K562 (cell line): ENCODE data around the gene LRCOL1. TPM values are rescaled to one million over a fixed set of nuclear protein-coding genes. Genes with fewer than 3 reads are reported as not detected.
A peak's percentile ranks its signal among the peaks of the same experiment; 100 is the strongest.

Experiments used
- ATAC-seq: fragments of 200-7000 bp; cut with Tn5 transposase; 3 replicates; pipeline ENCODE4 v1.9.1; 2020; ENCODE audit warnings: moderate library complexity
- BruUV-seq: library from RNA; stranded (reverse); fragments of 400-500 nt; replicated peaks from 2 replicates; lab custom pipeline; 2021; lab: Mats Ljungman, UMichigan
- CTCF ChIA-PET: fragments of 300-600 bp; formaldehyde crosslinking; extraction: SDS; loops from one replicate; lab custom pipeline; 2021; ENCODE audit warnings: low intra/inter-chr PET ratio; lab: Yijun Ruan, JAX
- POLR2A ChIA-PET: fragments of 300-600, 350-650 bp; sonication (Branson Sonifier 250); formaldehyde crosslinking; extraction: SDS; loops from one replicate; lab custom pipeline; 2021; ENCODE audit warnings: antibody characterized with exemption, inconsistent platforms; lab: Yijun Ruan, JAX
- DNase-seq, 4 experiments: peaks; one replicate each; pipeline versions ENCODE4 v3.0.0 to v3.0.0-alpha.2; 2011 to 2018; ENCODE audit warnings: low spot score in 3 of 4, mixed read lengths in 3 of 4; ENCODE audit errors: extremely low read depth in 1 of 4
- FAIRE-seq: peaks from 2 replicates; lab custom pipeline; 2011; peaks lifted over from hg19 to GRCh38; lab: Jason Lieb, UNC
- H2AFZ ChIP-seq: 2 replicates; pipeline ENCODE4 v1.6.0; 2011; ENCODE audit warnings: low read depth, low read length, control low read depth, inconsistent platforms
- H3K27ac ChIP-seq: fragments of 200-600 bp; 3 replicates; pipeline ENCODE4 v1.8.0; 2011; ENCODE audit warnings: low read depth, mild to moderate bottlenecking, control low read depth, inconsistent platforms, low read length, moderate library complexity, mixed read lengths; ENCODE audit errors: extremely low read depth
- H3K27me3 ChIP-seq, 2 experiments: fragments of 300-600 bp in 1 of 2; 2 replicates in 1 of 2; 3 replicates in 1 of 2; pipeline versions ENCODE4 v1.6.0 to v1.8.0; 2011; ENCODE audit warnings: inconsistent platforms in 2 of 2, low read length in 2 of 2, mild to moderate bottlenecking in 1 of 2, mixed read lengths in 1 of 2, moderate library complexity in 1 of 2; ENCODE audit not compliant: control insufficient read depth in 2 of 2, insufficient read depth in 2 of 2
- H3K36me3 ChIP-seq: fragments of 300-600 bp; 3 replicates; pipeline ENCODE4 v1.8.0; 2011; ENCODE audit warnings: mild to moderate bottlenecking, low read length, inconsistent platforms; ENCODE audit not compliant: control insufficient read depth, insufficient read depth
- H3K4me1 ChIP-seq, 2 experiments: fragments of 200-600 bp in 1 of 2; replicated peaks in 1 of 2; 2 replicates in 1 of 2; 3 replicates in 1 of 2; pipeline versions ENCODE4 v1.5.1 to v1.8.0; 2011; ENCODE audit warnings: inconsistent platforms in 2 of 2, low read length in 2 of 2, mild to moderate bottlenecking in 1 of 2, mixed read lengths in 1 of 2, moderate library complexity in 1 of 2; ENCODE audit not compliant: control insufficient read depth in 2 of 2, insufficient read depth in 2 of 2
- H3K4me2 ChIP-seq: 2 replicates; pipeline ENCODE4 v1.6.1; 2011; ENCODE audit warnings: low read length, control low read depth, inconsistent platforms, mixed read lengths; ENCODE audit not compliant: insufficient read depth
- H3K4me3 ChIP-seq: fragments of 200-600 bp; sonication (generic), shearing (Covaris generic); 2 replicates; pipeline ENCODE4 v1.5.1; 2016; ENCODE audit warnings: control low read depth, inconsistent platforms
- H3K79me2 ChIP-seq: fragments of 200-600 bp; 3 replicates; pipeline ENCODE4 v1.8.0; 2011; ENCODE audit warnings: low read length, inconsistent platforms; ENCODE audit not compliant: control insufficient read depth, insufficient read depth
- H3K9ac ChIP-seq, 2 experiments: 2 replicates each; pipeline versions ENCODE4 v1.6.0 to v1.6.1; 2011; ENCODE audit warnings: low read depth in 2 of 2, low read length in 2 of 2, control low read depth in 1 of 2, inconsistent platforms in 1 of 2, mild to moderate bottlenecking in 1 of 2, mixed read lengths in 1 of 2; ENCODE audit not compliant: insufficient read depth in 1 of 2
- H3K9me1 ChIP-seq: one replicate; pipeline ENCODE4 v1.6.0; 2011; ENCODE audit warnings: inconsistent platforms, mild to moderate bottlenecking, low read length, moderate library complexity; ENCODE audit not compliant: control insufficient read depth, insufficient read depth
- H3K9me3 ChIP-seq: replicated peaks from 2 replicates; pipeline ENCODE4 v1.5.1; 2011; ENCODE audit warnings: low read depth, low read length, inconsistent platforms; ENCODE audit not compliant: control insufficient read depth, insufficient read depth
- H4K20me1 ChIP-seq: replicated peaks from 2 replicates; pipeline ENCODE4 v1.6.1; 2011; ENCODE audit warnings: low read length, inconsistent platforms, mixed read lengths; ENCODE audit not compliant: control insufficient read depth, insufficient read depth
- CBFA2T2 ChIP-seq: fragments of 450-650 bp; conservative IDR thresholded peaks from 2 replicates; pipeline ENCODE4 v1.6.1; 2017; ENCODE audit warnings: mild to moderate bottlenecking
- POLR2G ChIP-seq: fragments of 200-400 bp; formaldehyde crosslinking; IDR thresholded peaks from 2 replicates; pipeline ENCODE4 v1.6.1; 2017; ENCODE audit warnings: low read depth, mild to moderate bottlenecking, antibody characterized with exemption, low read length, moderate library complexity
- ZFX ChIP-seq: sonication (generic); formaldehyde crosslinking; IDR thresholded peaks from 2 replicates; pipeline ENCODE4 v1.8.0; 2022; ENCODE audit warnings: mild to moderate bottlenecking, missing genetic modification reagents, moderate library complexity
- ZKSCAN3 ChIP-seq: fragments of 250-450 bp; sonication (Bioruptor Pico); IDR thresholded peaks from 2 replicates; pipeline ENCODE4 v1.4.0; 2020
- WGBS: fragments of 100-300 bp; shearing (Covaris generic); methylation state at CpG from one replicate; pipeline ENCODE4 v1.1.6; 2016; ENCODE audit warnings: low coverage, mixed read lengths; ENCODE audit not compliant: insufficient coverage; ENCODE audit errors: missing lambda C conversion rate; 5-methylcytosine and 5-hydroxymethylcytosine counted together
- in situ Hi-C: fragments of 300-500 bp; cut with MboI; formaldehyde crosslinking; loops from 4 replicates; pipeline ENCODE4 v1.15.0; 2018; ENCODE audit warnings: inconsistent platforms, mixed read lengths
- intact Hi-C: fragments of 100-400 bp; cut with micrococcal nuclease; formaldehyde crosslinking; loops from 2 replicates; pipeline ENCODE4 v1.14.2; 2022
- polyA plus RNA-seq, 8 experiments: library from polyadenylated mRNA; depleted of rRNA in 4 of 8; stranded (reverse) in 5 of 8; unstranded in 3 of 8; fragments of >200 nt; fragmentation: Nextera tagmentation in 2 of 8; fragmentation: Illumina TruSeq in 1 of 8; extraction: Ambion mirVana in 2 of 8; extraction: Trizol in 1 of 8; gene quantifications; 2 replicates each; pipeline versions ENCODE4 v1.2.1 to v1.2.3, GENCODE V29; 2011 to 2014; ENCODE audit warnings: inconsistent platforms in 1 of 8, missing spikeins in 1 of 8
- total RNA-seq, 7 experiments: library from RNA; depleted of rRNA in 6 of 7; stranded (reverse); fragments of >200 nt in 6 of 7; fragmentation: Illumina TruSeq in 2 of 7; extraction: Trizol in 2 of 7; gene quantifications; 2 replicates each; pipeline versions ENCODE4 v1.2.1 to v1.2.3, GENCODE V29; 2011 to 2021; ENCODE audit warnings: low replicate concordance in 1 of 7
- TF ChIP-seq, protein P1 (sequence below): fragments of 250-450 bp; sonication (Bioruptor Pico); IDR thresholded peaks from 2 replicates; pipeline ENCODE4 v1.4.0; 2020
- TF ChIP-seq, protein P2 (sequence below): fragments of 450-650 bp; IDR thresholded peaks from 2 replicates; pipeline ENCODE4 v1.6.1; 2016; ENCODE audit warnings: low read depth, mild to moderate bottlenecking, moderate library complexity

The LRCOL1 gene
- total and polyA plus RNA-seq, 9 of the 15 experiments (the other 6 are each of a cell fraction or from before 2014, with no cell fraction given) = not detected

DNA sequence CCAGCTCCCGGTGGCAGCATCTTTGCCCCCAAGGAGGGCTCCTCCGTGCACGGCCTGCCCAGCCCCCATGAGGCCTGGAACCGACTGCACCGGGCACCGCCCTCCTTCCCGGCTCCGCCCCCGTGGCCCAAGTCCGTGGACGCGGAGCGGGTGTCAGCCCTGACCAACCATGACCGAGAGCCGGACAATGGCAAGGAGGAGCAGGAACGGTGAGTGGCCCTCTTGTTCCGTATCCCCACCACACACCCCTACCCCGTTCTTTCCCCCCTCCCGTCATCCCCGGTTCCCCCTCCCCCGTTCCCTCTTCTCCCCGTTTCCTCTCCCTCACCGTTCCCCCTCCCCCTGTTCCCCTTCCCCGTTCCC is 28.3 kb downstream of the LRCOL1 start:
- no peak for FAIRE-seq
- WGBS = 96% methylated on average over 13 of the region's 24 CpGs
- in situ Hi-C loops = no loop called here

DNA sequence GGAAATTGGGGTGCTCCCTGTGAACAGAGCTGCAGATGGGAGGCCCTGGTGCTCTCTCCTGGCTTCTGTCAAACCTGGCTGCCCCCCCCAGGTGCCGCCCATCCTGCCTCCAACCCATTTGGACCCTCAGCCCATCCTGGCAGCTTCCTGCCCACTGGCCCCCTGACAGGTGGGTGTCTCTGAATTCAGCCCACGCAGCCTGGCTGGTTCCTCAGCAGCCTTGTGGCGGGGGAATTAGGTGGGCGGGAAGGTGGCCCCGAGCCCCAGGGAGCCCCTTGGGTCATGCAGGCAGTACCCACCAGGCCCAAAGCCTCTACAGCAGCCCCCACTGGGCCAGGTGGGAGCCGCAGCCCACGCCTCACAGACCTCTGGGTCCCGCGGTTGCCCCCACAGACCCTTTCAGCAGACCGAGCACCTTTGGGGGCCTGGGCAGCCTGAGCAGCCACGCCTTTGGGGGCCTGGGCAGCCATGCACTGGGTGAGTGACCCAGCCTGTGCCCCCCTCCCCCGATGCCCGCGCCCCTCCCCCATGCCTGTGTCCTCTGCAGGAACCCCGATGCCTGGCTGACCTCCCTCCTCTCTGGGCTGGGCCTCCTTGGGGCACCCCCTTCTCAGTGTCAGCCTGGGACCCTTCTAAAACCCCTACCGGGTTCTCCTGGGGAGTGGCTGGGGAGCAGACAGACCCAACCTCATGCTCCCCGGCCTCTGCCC is 28.9 kb downstream of the LRCOL1 start:
- FAIRE-seq (no peak), DNase-seq (no peak), ATAC-seq (no peak)
- H3K9me1 ChIP-seq = no peaks in the 10 kb centered on the region
- in situ Hi-C loops (no loop called here), intact Hi-C loops (no loop called here)
- peaks cover 0 to 27% of the 10 kb centered on the region in 2 experiments; a peak in 2 of 5 replicates for H3K4me1 ChIP-seq
- POLR2A ChIA-PET = interaction anchor here (0.6 kb wide), 1 partner anchor 69 kb away, joined by 4 read pairs; no protein-coding TSS in a partner anchor
- no peaks in the 10 kb centered on the region for H3K27me3 ChIP-seq
- BruUV-seq = no TSS peak
- H4K20me1 ChIP-seq = no peaks in the 10 kb centered on the region; the same call in 1 of the 2 replicates
- H3K36me3 ChIP-seq = peaks cover 56% of the 10 kb centered on the region; the same call in 2 of the 3 replicates
- H3K4me2 ChIP-seq = no peak overlapping the region
- no peaks in the 10 kb centered on the region for H3K79me2 ChIP-seq
- no peak overlapping the region for H3K4me3 ChIP-seq
- 75% methylated on average over 5 of the region's 17 CpGs for WGBS
- H2AFZ ChIP-seq = no peak overlapping the region
- H3K27ac ChIP-seq = no peak overlapping the region
- CTCF ChIA-PET = no interaction called here
- H3K9me3 ChIP-seq = no peaks in the 10 kb centered on the region
- H3K9ac ChIP-seq = no peak overlapping the region
- TF ChIP-seq, protein P1, sequence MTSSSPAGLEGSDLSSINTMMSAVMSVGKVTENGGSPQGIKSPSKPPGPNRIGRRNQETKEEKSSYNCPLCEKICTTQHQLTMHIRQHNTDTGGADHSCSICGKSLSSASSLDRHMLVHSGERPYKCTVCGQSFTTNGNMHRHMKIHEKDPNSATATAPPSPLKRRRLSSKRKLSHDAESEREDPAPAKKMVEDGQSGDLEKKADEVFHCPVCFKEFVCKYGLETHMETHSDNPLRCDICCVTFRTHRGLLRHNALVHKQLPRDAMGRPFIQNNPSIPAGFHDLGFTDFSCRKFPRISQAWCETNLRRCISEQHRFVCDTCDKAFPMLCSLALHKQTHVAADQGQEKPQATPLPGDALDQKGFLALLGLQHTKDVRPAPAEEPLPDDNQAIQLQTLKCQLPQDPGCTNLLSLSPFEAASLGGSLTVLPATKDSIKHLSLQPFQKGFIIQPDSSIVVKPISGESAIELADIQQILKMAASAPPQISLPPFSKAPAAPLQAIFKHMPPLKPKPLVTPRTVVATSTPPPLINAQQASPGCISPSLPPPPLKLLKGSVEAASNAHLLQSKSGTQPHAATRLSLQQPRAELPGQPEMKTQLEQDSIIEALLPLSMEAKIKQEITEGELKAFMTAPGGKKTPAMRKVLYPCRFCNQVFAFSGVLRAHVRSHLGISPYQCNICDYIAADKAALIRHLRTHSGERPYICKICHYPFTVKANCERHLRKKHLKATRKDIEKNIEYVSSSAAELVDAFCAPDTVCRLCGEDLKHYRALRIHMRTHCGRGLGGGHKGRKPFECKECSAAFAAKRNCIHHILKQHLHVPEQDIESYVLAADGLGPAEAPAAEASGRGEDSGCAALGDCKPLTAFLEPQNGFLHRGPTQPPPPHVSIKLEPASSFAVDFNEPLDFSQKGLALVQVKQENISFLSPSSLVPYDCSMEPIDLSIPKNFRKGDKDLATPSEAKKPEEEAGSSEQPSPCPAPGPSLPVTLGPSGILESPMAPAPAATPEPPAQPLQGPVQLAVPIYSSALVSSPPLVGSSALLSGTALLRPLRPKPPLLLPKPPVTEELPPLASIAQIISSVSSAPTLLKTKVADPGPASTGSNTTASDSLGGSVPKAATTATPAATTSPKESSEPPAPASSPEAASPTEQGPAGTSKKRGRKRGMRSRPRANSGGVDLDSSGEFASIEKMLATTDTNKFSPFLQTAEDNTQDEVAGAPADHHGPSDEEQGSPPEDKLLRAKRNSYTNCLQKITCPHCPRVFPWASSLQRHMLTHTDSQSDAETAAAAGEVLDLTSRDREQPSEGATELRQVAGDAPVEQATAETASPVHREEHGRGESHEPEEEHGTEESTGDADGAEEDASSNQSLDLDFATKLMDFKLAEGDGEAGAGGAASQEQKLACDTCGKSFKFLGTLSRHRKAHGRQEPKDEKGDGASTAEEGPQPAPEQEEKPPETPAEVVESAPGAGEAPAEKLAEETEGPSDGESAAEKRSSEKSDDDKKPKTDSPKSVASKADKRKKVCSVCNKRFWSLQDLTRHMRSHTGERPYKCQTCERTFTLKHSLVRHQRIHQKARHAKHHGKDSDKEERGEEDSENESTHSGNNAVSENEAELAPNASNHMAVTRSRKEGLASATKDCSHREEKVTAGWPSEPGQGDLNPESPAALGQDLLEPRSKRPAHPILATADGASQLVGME (CRISPR knock-in tag) = no peak
- TF ChIP-seq POLR2G = peak; percentile 43; the same call in 1 of the 2 replicates
- TF ChIP-seq CBFA2T2 = no peak
- TF ChIP-seq ZKSCAN3 (CRISPR knock-in tag) = no peak

More for the DNA sequence above, 28.3 kb downstream of the LRCOL1 start:
- Histone ChIP-seq H2AFZ (no peak overlapping the region), H3K79me2 (no peaks in the 10 kb centered on the region), H3K9ac (no peak overlapping the region), H3K27me3 (no peaks in the 10 kb centered on the region), H3K4me2 (no peak overlapping the region), H3K4me3 (no peak overlapping the region), H3K27ac (no peak overlapping the region), H4K20me1 (no peaks in the 10 kb centered on the region; the same call in 1 of the 2 replicates), H3K9me1 (no peaks in the 10 kb centered on the region), H3K9me3 (no peaks in the 10 kb centered on the region), H3K4me1 (peaks cover 0 to 21% of the 10 kb centered on the region in 2 experiments; a peak in 2 of 5 replicates), H3K36me3 (peaks cover 51% of the 10 kb centered on the region; the same call in 2 of the 3 replicates)
- intact Hi-C loops = no loop called here
- no TSS peak for BruUV-seq
- DNase-seq (no peak), ATAC-seq (no peak)
- CTCF ChIA-PET = no interaction called here
- TF ChIP-seq, protein P2, sequence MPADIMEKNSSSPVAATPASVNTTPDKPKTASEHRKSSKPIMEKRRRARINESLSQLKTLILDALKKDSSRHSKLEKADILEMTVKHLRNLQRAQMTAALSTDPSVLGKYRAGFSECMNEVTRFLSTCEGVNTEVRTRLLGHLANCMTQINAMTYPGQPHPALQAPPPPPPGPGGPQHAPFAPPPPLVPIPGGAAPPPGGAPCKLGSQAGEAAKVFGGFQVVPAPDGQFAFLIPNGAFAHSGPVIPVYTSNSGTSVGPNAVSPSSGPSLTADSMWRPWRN = no peak
- TF ChIP-seq POLR2G = peak; percentile 50; the same call in 1 of the 2 replicates
- no peak for TF ChIP-seq ZFX (CRISPR knock-in tag)
- POLR2A ChIA-PET = no interaction called here
